ENCODE results near the gene ERP27.

The ERP27 gene

DNA sequence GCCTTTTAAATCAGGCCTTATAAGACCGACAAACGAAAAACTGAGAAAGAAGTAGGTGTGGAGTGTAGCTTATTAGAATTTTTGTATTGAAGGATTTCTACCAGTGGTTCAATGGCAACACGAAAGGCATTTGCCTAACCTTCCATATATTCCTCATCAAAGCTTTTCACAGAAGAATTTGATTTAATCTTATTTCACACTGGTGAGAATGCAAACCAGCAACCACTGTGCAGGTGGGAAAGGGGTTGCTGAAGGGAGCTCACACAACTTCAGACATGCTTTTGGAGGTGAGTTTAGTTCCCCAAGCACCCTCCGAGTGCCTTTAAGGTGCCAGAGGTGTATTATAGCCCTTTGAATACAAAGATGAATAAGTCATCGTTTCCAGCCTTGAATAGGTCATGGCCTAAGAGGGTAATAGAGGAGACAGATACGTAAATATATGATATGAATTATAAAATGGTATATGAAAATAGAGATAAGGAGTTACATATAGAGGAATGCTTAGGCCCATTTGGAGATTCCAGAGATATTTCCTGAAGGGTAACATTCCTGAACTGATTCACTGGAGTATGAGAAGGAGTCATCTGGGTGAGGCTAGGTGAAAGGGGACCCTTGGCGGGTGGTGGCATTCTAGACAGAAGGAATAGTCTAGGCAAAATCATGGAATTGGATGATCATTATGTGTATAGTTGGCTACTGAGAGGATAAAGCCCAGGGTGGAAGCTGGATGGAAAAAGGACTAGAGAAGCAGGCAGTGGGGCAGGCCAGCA, 6.4 kb downstream of the ERP27 start:
- no peak for DNase-seq

- no peak for DNase-seq
These were observed 7.0 kb downstream of the ERP27 start for GRCh38 chr12:14931359-14931758.

GRCh38 chr12:14930299-14930698, 8.0 kb downstream of the ERP27 start:
- DNase-seq: no peak

DNA sequence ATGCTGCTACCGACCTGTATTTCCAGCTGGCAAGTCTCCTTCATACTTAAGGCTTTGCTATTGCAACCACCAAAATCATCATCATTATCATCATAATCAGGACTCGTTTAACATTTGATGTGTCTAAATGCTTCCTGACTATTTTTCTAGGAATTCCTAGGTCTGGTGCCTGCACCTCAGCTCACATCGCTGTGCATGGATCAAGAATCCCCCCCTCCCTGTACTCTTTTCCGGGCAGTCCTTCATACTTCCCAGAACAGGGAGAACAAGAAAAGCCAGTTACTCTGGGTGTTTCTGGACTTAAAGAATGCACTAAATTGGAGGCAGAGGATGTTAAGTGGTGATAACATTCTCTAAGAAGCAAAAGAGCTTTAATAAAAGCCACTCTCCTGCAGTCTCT, 9.4 kb downstream of the ERP27 start:
- no peak for DNase-seq

GRCh38 chr12:14927267-14927666, 11.1 kb downstream of the ERP27 start:
- DNase-seq: no peak

DNA sequence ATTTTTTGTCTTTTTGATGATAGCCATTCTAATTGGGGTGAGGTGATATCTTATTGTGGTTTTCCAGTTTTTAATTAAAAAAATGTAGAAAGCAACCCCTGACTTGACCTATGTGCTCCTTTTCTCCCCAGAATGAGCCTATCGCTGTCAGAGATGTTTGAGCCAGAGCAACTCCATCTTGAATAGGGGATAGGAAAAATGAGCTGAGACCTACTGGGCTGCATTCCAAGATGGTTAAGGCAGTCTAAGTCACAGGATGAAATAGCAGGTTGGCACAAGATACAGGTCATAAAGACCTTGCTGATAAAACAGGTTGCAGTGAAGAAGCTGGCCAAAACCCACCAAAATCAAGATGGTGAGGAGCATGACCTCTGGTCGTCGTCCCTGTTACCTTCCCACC, 13.8 kb downstream of the ERP27 start:
- no peak for DNase-seq

DNA sequence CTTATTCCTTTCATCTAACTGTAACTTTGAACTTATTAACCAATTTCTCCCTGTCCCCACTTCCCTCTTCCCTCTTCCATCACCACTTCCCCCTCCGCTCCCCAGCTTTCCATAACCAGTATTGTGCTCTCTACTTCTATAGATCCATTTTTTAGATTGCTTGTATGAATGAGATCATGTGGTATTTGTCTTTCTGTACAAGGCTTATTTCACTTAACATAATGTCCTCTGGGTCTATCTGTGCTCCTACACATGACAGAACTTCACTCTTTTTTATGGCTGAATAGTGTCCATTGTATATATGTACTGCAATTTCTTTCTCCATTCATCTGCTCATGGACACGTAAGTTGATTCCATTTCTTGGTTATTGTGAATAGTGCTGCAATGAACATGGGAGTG, 14.4 kb downstream of the ERP27 start:
- DNase-seq: no peak

DNA sequence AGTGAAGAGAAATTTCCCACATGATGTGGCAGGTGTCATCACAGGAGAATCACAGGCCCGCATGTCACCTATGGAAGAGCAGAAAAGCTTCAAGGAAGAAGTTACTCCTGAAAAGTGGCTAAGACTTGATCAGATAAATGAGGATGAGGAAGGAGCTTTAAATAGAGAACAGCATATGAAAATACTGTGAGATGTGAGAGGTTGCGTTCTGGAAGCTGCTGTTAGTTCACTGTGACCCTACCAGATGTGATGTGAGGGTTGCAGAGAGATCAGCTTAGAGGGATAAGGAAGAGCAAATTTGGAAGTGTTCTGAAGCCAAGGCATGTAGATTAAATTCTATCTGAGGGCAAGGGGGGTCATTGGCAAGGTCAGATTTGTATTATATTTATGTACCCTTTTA, 17.1 kb downstream of the ERP27 start:
- no peak for DNase-seq

- no peak for DNase-seq
These were observed 17.7 kb downstream of the ERP27 start for GRCh38 chr12:14920475-14921126.

GRCh38 chr12:14919455-14919854, 18.9 kb downstream of the ERP27 start:
- no peak for DNase-seq

DNA sequence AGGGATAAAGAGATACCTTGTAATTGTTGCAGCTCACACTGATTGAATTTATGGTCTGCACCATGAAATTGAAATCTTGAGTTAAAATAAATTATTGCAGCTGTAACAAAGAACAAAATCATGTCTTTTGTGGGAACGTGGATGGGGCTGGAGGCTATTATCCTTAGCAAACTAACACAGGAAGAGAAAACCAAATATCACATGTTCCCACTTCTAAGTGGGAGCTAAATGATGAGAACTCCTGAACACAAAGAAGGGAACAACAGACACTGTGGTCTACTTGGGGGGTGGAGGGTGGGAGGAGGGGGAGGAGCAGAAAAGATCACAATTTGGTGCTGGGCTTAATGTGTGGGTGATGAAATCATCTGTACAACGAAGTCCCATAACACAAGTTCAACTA, 22.6 kb downstream of the ERP27 start:
- DNase-seq: no peak

DNA sequence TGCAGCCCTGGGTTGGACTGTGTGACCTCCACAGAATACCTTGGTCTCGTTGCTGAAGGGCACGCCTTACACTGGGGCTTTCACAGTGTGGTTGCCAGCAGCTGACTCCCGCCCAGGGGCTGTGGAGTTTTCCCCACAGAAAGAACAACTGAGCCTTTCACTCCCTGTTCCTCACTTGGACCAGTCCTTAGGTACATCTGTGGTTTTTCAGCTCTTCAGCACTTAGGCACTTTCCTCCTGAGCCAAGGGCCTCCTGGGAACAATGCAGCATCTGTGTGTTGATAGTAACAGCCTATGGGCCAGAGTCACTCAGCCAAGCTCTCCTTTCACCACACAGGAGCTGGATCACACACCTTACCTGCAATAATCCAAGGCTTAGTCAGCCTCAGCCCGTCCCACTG, 25.0 kb downstream of the ERP27 start:
- DNase-seq: no peak

DNA sequence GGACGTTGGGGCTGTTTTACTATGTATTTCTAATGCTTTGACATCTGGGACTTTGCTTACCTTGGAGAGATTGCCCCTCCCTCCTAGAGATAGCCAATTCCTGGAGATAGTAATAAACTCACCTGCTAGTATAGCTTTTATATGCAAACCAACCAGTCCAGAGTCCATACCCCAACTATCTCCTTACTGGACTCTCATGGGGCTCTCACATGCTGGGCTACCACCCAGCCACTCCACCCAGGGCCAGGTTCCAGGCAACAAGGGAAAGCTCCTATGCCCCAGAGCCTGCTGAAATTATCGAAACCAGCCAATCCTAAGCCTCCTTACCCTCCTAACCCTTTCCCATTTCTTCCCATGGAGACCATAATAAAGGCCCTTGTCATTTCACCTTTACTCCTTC, 27.2 kb downstream of the ERP27 start:
- DNase-seq: no peak

GRCh38 chr12:14910090-14910915, 28.0 kb downstream of the ERP27 start:
- no peak for DNase-seq

- DNase-seq: no peak
These were observed 30.4 kb downstream of the ERP27 start for GRCh38 chr12:14907953-14908352.

DNA sequence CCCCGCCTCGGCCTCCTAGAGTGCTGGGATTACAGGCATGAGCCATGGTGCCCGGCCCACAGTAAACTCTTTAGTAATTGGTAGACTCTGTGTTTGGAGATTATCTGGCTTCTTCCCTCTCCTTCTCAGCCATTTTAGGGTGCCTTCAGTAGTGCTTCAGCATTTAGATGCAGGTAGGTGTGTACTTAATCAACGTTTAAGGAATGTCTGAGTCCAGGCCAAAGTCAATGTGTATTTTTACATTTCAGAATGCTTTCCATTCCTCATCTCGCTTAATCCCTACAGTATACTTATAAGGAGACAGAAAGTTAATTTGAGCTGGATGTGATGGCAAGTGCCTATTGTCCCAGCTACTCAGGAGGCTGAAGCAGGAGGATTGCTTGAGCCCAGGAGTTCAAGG, 32.2 kb downstream of the ERP27 start:
- no peak for DNase-seq

GRCh38 chr12:14905269-14906004, 32.9 kb downstream of the ERP27 start:
- no peak for DNase-seq

GRCh38 chr12:14904854-14905253, 33.5 kb downstream of the ERP27 start:
- no peak for DNase-seq

- no peak for DNase-seq
These were observed 34.8 kb downstream of the ERP27 start for GRCh38 chr12:14903386-14904098.

DNA sequence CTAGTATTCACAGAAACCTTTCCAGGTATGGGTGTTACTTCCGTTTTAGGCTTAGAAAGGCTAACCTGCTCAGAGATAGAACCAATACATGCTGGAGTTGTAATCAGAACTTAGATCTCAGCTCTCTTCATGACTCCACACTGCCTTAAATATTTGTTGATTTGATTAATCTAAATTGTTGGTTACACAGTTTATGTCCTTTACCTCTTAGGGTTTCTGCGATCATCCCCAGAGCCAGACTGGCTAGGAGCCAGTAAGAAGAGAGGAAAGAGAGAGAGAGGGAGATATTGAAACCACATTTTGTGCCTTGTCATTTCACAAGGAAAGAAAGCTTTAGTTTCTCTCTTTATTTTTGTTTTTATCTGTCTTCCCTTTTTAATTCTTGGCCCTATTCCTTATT, 35.9 kb downstream of the ERP27 start:
- DNase-seq: no peak

- no peak for DNase-seq
These were observed 37.1 kb downstream of the ERP27 start for GRCh38 chr12:14901228-14901562.

DNA sequence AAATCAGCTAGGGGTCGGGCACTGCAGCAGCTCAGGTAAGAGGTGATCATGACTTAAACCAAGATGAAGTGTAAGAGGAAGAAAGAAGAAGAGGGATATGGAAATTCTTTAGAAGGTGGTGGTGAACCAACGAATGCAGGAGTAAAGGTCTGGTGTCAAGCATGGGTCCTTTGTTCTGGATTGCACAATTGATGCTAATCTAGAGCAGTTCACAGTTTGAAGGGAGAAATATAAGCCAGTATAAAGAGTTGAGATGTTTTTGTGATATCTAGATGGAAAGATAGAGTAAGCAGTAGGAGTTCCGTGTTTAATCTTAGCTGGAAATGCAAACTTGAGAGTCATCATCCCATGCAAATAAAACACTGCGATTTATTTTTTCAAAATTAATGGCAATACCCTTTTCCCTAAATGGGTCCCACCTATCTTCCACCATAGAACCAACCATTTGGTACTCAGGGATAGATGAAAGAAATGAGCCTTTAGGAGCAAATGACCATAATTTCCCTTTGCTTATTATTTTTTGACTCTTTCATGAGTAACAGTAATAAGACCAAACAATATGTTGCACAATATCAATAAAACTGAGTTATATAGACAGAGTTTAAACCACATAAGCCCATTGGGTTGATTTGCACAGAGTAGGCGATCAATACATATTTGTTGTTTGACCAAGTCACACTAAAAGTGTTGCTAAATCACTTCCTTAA, 37.7 kb downstream of the ERP27 start:
- DNase-seq: no peak

Data from CD4-positive, alpha-beta T cell treated with Interleukin-15 for 1 hour (primary cell).